GM12875 (cell line): ENCODE data around the gene HEATR1.
"Not testable (repeated sequence)": the region's sequence is repeated elsewhere in the genome, so short reads cannot be mapped to it uniquely, and the experiment has no call there.

Experiments used
- H3K4me3 ChIP-seq: one replicate; pipeline ENCODE4 v1.5.1; 2011; ENCODE audit warnings: low read depth, low read length, control low read depth
- TF ChIP-seq, protein P1 (sequence below): IDR thresholded peaks from 2 replicates; pipeline ENCODE4 v1.5.1; 2011; ENCODE audit warnings: low read depth, mild to moderate bottlenecking, control low read depth, inconsistent platforms, low read length, moderate library complexity, borderline replicate concordance; ENCODE audit not compliant: insufficient read depth

HEATR1 gene

DNA sequence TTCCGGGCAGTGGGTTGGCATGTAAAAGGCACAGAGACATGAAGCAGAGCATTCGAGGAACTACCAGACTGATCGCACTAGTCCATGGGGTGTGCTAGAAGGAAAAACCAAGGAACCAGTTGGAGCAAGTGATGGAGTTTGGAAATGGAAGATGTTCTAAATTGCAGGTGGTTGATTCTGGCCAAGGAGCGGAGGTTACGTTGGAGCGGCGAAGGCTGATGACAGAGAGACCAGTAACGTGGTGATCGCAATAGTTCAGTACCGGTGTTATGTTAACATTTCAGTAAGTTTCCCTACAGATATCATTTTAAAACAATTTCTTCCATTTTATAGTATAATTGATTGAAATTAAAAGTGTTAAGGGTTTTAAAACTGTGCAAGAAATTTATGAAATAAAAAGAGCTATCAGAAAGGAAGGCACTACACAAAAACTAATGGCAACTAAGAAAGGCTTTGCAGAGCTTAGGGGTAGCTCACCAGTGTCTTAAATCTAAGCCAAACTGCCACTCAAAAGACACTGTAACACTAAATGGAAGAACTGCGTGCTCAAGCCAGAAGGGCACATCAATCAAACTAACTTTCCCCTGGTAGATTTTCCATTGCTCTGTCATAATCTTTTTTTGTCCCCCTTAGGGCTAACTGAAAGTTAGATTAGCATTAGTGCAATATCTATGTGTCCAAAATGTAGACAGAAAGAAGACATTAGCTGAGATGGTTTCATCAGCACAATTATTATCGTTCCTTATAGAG lies 11.3 kb upstream of the HEATR1 start:
- no peak overlapping the region for H3K4me3 ChIP-seq
- TF ChIP-seq, protein P1, sequence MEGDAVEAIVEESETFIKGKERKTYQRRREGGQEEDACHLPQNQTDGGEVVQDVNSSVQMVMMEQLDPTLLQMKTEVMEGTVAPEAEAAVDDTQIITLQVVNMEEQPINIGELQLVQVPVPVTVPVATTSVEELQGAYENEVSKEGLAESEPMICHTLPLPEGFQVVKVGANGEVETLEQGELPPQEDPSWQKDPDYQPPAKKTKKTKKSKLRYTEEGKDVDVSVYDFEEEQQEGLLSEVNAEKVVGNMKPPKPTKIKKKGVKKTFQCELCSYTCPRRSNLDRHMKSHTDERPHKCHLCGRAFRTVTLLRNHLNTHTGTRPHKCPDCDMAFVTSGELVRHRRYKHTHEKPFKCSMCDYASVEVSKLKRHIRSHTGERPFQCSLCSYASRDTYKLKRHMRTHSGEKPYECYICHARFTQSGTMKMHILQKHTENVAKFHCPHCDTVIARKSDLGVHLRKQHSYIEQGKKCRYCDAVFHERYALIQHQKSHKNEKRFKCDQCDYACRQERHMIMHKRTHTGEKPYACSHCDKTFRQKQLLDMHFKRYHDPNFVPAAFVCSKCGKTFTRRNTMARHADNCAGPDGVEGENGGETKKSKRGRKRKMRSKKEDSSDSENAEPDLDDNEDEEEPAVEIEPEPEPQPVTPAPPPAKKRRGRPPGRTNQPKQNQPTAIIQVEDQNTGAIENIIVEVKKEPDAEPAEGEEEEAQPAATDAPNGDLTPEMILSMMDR: no peak

GRCh38 chr1:236612349-236612748 lies 8.0 kb upstream of the HEATR1 start:
- TF ChIP-seq, protein P1: no peak
- H3K4me3 ChIP-seq: no peak overlapping the region

- TF ChIP-seq, protein P1: 0 out of 2 replicates have a peak, but pooled peaks have one; percentile 14
- no peak overlapping the region for H3K4me3 ChIP-seq
Measured at GRCh38 chr1:236608930-236609726, 4.8 kb upstream of the HEATR1 start.

GRCh38 chr1:236607597-236607996 lies 3.3 kb upstream of the HEATR1 start:
- H3K4me3 ChIP-seq: not testable (repeated sequence)

GRCh38 chr1:236604905-236605806 lies 840 bp upstream of the HEATR1 start:
- H3K4me3 ChIP-seq: peak overlapping the region; percentile 88
- TF ChIP-seq, protein P1: no peak

GRCh38 chr1:236602171-236602570 lies 2.1 kb downstream of the HEATR1 start:
- TF ChIP-seq, protein P1: no peak
- no peak overlapping the region for H3K4me3 ChIP-seq

- TF ChIP-seq, protein P1: no peak
- no peak overlapping the region for H3K4me3 ChIP-seq
Measured at GRCh38 chr1:236590553-236591150, 13.7 kb downstream of the HEATR1 start.
